GM21576 (cell line): ENCODE measurements around the gene NEDD4L.

Source experiments
- ATAC-seq: cut with Tn5 transposase; IDR thresholded peaks from one replicate; pipeline ENCODE4 v1.9.1; 2021; ENCODE audit warnings: mild to moderate bottlenecking, moderate library complexity; ENCODE audit not compliant: unreplicated experiment

Gene NEDD4L

GRCh38 chr18:58088691-58089065 lies 44.7 kb downstream of the NEDD4L start:
- no peak for ATAC-seq

- ATAC-seq = peak; percentile 84
Measured at GRCh38 chr18:58091099-58091611, 47.1 kb downstream of the NEDD4L start.

GRCh38 chr18:58093311-58093803 lies 49.3 kb downstream of the NEDD4L start:
- no peak for ATAC-seq

DNA sequence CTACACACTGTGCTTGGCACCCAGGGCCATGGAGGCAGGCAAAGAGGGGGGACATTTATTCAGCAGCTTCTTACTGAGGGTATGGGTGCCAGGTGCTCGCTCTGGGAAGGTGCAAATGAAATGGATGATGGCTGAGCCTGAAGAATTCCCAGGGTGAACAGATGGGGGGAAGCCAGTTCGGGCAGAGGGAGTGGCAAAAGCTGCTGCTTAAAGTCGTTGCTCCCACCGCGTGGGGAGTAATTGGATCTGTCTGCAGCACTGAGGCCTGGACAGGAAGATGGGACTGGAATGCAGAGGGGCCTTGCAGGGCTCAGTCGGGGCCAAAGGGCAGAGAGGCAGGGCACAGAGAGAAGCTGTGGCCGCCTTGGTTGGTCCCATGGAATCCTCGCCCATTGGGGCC lies 51.2 kb downstream of the NEDD4L start:
- no peak for ATAC-seq

DNA sequence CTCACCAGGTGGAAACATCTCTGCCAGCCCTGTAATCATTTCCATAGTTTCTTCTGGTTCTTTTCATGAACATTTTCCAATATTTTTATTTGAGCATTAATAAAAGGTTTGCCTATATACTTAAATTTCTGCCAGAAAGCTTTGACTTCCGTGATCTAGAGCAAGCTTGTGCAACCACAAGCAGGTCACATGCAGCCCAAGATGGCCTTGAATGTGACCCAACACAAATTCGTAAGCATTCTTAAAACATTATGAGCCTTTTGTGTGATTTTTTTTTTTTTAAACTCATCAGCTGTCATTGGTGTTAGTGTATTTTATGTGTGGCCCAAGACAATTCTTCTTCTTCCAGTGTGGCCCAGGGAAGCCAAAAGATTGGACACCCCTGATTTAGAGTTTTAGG lies 51.6 kb downstream of the NEDD4L start:
- ATAC-seq = no peak

- ATAC-seq = no peak
Measured at GRCh38 chr18:58096658-58097057, 52.6 kb downstream of the NEDD4L start.

GRCh38 chr18:58097121-58097906 lies 53.3 kb downstream of the NEDD4L start:
- ATAC-seq = no peak

- no peak for ATAC-seq
Measured at GRCh38 chr18:58097907-58098166, 53.8 kb downstream of the NEDD4L start.

DNA sequence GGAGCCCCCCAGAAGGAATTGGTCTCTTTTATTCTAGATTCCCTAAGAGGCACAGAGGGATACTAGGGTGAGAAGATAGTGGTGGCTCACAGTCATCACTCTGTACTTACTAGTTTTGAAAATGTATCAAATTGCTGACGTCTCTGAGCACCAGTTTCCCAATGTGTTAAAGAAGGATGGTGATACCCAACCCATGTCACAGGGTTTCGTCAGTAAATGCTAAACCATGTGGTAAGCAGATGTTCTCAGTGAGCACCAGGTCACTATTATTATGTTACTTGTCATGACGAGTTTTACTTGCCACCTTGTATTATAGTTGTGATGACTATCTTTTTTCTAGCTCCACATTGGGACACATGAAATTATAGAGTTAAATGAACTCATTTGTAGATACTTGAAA lies 54.7 kb downstream of the NEDD4L start:
- ATAC-seq = no peak

GRCh38 chr18:58100154-58100553 lies 56.1 kb downstream of the NEDD4L start:
- peak; percentile 46 for ATAC-seq

DNA sequence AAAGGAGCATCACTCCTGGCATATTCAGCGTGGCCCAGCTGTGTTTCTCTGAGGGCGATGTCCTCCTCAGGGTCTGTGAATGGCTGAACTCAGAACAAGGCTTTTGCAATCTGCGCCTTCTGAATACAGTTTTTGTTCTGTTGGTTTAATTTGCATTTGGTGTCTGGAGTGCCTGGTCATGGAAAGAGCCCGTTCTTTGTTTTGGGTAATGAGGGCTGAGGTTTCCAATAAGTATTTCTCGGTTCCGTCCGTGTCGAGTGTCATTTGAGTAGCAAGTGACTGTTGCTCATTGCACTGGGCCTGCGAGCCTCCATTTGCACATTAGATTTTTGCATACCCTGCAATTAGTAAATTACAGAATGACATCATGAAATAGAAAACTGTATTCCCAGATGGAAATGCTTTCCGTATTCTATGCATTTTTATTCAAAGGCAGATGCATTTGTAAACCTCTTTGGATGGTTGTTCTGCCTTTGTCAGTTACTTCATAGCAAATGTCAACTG lies 57.3 kb downstream of the NEDD4L start:
- ATAC-seq = no peak

DNA sequence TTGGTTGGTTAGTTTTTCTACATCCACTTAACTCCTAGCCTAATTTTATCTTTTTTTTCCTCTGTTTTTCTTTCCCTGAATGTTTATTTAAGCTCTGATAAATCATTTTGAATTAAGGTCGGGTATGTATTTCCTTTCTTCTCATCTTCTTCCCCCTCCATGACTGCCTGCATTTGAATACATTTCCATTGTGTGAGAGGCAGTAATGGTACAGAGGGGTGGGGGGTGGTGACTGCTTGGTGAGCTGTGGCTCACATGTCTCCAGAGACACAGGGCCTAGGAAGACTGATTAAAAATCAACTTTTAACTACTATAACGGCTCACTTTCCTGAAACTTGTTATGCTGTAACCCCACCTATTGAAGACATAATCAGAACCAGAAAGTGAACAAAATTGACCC lies 58.0 kb downstream of the NEDD4L start:
- no peak for ATAC-seq

DNA sequence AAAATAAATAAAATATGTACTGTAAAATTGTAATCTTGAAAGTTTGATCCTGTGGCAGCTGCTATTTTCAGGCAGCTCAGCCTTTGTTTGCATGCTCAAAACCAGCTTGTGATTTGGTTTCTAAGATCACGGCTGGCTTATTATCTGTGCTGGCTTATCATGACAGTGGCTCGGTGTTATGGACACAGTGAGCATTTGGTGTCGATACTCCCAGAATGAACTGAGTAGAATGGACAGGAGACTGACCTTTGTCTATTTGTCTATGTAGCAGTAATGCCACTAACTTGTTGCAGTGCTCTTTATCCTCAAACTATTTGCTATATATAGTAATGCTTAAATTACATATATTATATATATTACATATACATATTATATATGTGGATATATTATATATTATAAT lies 58.8 kb downstream of the NEDD4L start:
- ATAC-seq = no peak

- no peak for ATAC-seq
Measured at GRCh38 chr18:58103339-58103985, 59.4 kb downstream of the NEDD4L start.

GRCh38 chr18:58104096-58104495 lies 60.1 kb downstream of the NEDD4L start:
- no peak for ATAC-seq

GRCh38 chr18:58105206-58105887 lies 61.3 kb downstream of the NEDD4L start:
- no peak for ATAC-seq

DNA sequence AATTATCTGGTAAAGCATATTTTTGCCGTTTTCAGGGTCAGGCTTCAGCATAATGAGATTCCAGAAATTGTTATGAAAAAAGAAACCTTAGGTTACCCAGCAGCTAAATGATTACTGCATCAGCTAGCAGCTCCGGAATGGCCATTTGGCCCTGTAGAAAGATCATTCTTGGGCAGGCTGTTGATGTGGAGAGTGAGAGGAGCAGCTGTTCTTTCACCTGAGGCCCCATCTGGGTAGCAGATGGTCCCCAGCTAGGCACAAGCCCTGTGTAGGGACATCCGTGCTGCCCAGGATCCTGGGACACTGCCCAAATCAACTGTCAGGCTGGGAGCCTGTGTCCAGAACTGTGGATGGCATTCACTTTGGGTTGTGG lies 61.8 kb downstream of the NEDD4L start:
- ATAC-seq = no peak

DNA sequence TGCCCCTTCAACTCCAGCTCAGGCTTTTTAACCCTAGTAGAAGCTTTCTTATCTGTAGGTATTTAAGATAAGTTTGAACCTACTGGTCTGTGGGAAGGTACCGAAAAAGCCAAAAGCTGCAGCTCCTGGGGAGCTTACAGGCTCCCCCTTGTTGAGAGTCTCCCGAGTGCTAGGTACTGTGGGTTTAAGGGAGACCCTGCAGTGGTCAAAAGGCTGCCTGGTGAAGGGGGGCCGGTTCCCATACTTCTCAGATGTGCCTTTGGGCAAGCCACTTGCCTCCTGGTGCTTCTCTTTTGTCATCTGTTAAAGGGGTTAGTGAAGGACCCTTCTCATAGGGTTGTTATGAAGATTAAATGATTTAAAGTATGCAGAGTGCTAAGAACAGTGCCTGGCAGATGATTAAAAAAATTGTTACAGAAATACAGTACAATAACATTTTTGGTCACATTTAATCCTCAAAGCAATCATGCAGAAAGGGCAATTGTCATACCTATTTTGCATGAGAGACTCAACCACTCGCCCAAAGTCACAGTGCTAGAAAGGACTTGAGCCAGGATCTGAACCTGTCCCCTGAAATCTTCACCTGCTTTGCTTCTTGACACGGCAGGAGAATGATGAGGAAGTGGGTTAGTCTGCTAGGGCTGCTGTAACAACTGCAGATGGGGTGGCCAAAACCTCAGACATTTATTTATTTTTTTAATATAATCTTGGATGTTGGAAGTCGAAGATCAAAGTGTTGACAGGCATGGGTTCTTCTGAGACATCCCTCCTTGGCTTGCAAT lies 62.5 kb downstream of the NEDD4L start:
- ATAC-seq = no peak

- no peak for ATAC-seq
Measured at GRCh38 chr18:58109256-58109655, 65.2 kb downstream of the NEDD4L start.

GRCh38 chr18:58110398-58110797 lies 66.4 kb downstream of the NEDD4L start:
- no peak for ATAC-seq

GRCh38 chr18:58112174-58112573 lies 68.1 kb downstream of the NEDD4L start:
- no peak for ATAC-seq
